Neural cell (in vitro differentiated cells): ENCODE results near the gene LMF2. TPM values are rescaled to one million over a fixed set of nuclear protein-coding genes. Genes with fewer than 3 reads are reported as not detected.

Experiments
- H2AFZ ChIP-seq: fragments of 200-600, 300-800 bp; sonication (generic), shearing (Covaris generic); 2 replicates; pipeline ENCODE4 v1.6.0; 2014; ENCODE audit warnings: low read depth, mild to moderate bottlenecking, antibody characterized with exemption, low read length, moderate library complexity
- H3F3A ChIP-seq: fragments of 200-600 bp; shearing (Covaris generic); 2 replicates; pipeline ENCODE4 v1.6.1; 2016; ENCODE audit warnings: mild to moderate bottlenecking, moderate library complexity, mixed read lengths, antibody characterized with exemption, low read length; ENCODE audit not compliant: insufficient read depth, poor library complexity, severe bottlenecking
- H3K27ac ChIP-seq: fragments of 200-600, 300-800 bp; sonication (generic), shearing (Covaris generic); 2 replicates; pipeline ENCODE4 v1.5.1; 2014; ENCODE audit warnings: mild to moderate bottlenecking, low read length, moderate library complexity
- H3K27me3 ChIP-seq: fragments of 300-800, 200-600 bp; sonication (generic), shearing (Covaris generic); 2 replicates; pipeline ENCODE4 v1.6.0; 2014; ENCODE audit warnings: mild to moderate bottlenecking, low read depth, low read length, moderate library complexity; ENCODE audit not compliant: insufficient read depth
- H3K36me3 ChIP-seq: fragments of 300-800, 200-600 bp; sonication (generic), shearing (Covaris generic); 2 replicates; pipeline ENCODE4 v1.5.1; 2014; ENCODE audit warnings: mild to moderate bottlenecking, antibody characterized with exemption, low read length, moderate library complexity; ENCODE audit not compliant: insufficient read depth
- H3K4me2 ChIP-seq: fragments of 300-800, 200-600 bp; sonication (generic), shearing (Covaris generic); 2 replicates; pipeline ENCODE4 v1.6.0; 2014; ENCODE audit warnings: mild to moderate bottlenecking, low read length
- H3K4me3 ChIP-seq: fragments of 300-800, 200-600 bp; sonication (generic), shearing (Covaris generic); 2 replicates; pipeline ENCODE4 v1.5.1; 2014; ENCODE audit warnings: mild to moderate bottlenecking, low read length, moderate library complexity
- H3K79me2 ChIP-seq: fragments of 200-600 bp; shearing (Covaris generic); replicated peaks from 2 replicates; pipeline ENCODE4 v1.6.0; 2014; ENCODE audit warnings: mild to moderate bottlenecking, low read length, moderate library complexity; ENCODE audit not compliant: insufficient read depth
- H3K9ac ChIP-seq: fragments of 300-800, 200-600 bp; sonication (generic), shearing (Covaris generic); 2 replicates; pipeline ENCODE4 v1.6.1; 2016; ENCODE audit warnings: mild to moderate bottlenecking, low read length, mixed read lengths
- H3K9me2 ChIP-seq: fragments of 200-600 bp; shearing (Covaris generic); 2 replicates; pipeline ENCODE4 v1.6.1; 2016; ENCODE audit warnings: mild to moderate bottlenecking, low read length, mixed read lengths; ENCODE audit not compliant: insufficient read depth
- H3K9me3 ChIP-seq: fragments of 200-600, 300-800 bp; sonication (generic), shearing (Covaris generic); 2 replicates; pipeline ENCODE4 v1.6.1; 2016; ENCODE audit warnings: mild to moderate bottlenecking, mixed run types, low read length, moderate library complexity, mixed read lengths
- H4K20me1 ChIP-seq: fragments of 200-600 bp; shearing (Covaris generic); 2 replicates; pipeline ENCODE4 v1.6.1; 2016; ENCODE audit warnings: mild to moderate bottlenecking, mixed run types; ENCODE audit not compliant: insufficient read depth
- CTCF ChIP-seq: fragments of 450-650 bp; IDR thresholded peaks from 2 replicates; pipeline ENCODE4 v1.5.1; 2014; ENCODE audit warnings: antibody characterized with exemption, mild to moderate bottlenecking, moderate library complexity; ENCODE audit not compliant: poor library complexity, severe bottlenecking
- EP300 ChIP-seq: fragments of 450-650 bp; conservative IDR thresholded peaks from 2 replicates; pipeline ENCODE4 v1.6.1; 2014; ENCODE audit warnings: antibody characterized with exemption, mild to moderate bottlenecking, moderate library complexity; ENCODE audit not compliant: poor library complexity, severe bottlenecking
- EZH2 ChIP-seq: fragments of 200-600, 300-800 bp; shearing (Covaris generic), sonication (generic); IDR thresholded peaks from 2 replicates; pipeline ENCODE4 v1.6.1; 2014; ENCODE audit warnings: antibody characterized with exemption, low read length, borderline replicate concordance, mild to moderate bottlenecking; ENCODE audit not compliant: insufficient read depth, poor library complexity, severe bottlenecking
- MXI1 ChIP-seq: fragments of 450-650 bp; conservative IDR thresholded peaks from 2 replicates; pipeline ENCODE4 v1.6.1; 2014; ENCODE audit warnings: antibody characterized with exemption, mild to moderate bottlenecking; ENCODE audit not compliant: poor library complexity, severe bottlenecking
- POLR2AphosphoS5 ChIP-seq: IDR thresholded peaks from 2 replicates; pipeline ENCODE4 v1.6.1; 2012
- RAD21 ChIP-seq: fragments of 450-650 bp; conservative IDR thresholded peaks from 2 replicates; pipeline ENCODE4 v1.6.1; 2014; ENCODE audit warnings: antibody characterized with exemption, mild to moderate bottlenecking, moderate library complexity
- REST ChIP-seq: IDR thresholded peaks from 2 replicates; pipeline ENCODE4 v1.6.1; 2012; ENCODE audit warnings: borderline replicate concordance
- SMC3 ChIP-seq: fragments of 450-650 bp; conservative IDR thresholded peaks from 2 replicates; pipeline ENCODE4 v1.6.1; 2014; ENCODE audit warnings: antibody characterized with exemption, mild to moderate bottlenecking, moderate library complexity; ENCODE audit not compliant: poor library complexity
- TAF1 ChIP-seq: IDR thresholded peaks from 2 replicates; pipeline ENCODE4 v1.6.1; 2012; ENCODE audit warnings: low read depth
- polyA plus RNA-seq: library from polyadenylated mRNA; depleted of rRNA; stranded (reverse); fragments of >200 nt; gene quantifications from 2 replicates; pipeline ENCODE4 v1.2.3, GENCODE V29; 2014

The LMF2 gene
- polyA plus RNA-seq, 1 donor from 2014 or later = 76.5 TPM

- H3K9me2 ChIP-seq = no peaks in the 10 kb centered on the region
- no peaks in the 10 kb centered on the region for H3K36me3 ChIP-seq
- no peaks in the 10 kb centered on the region for H3K79me2 ChIP-seq
- H3K4me3 ChIP-seq = peak overlapping the region; percentile 57
- no peaks in the 10 kb centered on the region for H3F3A ChIP-seq
- H3K27me3 ChIP-seq = peaks cover 34% of the 10 kb centered on the region
- H3K27ac ChIP-seq = no peak overlapping the region
- H3K9ac ChIP-seq = no peak overlapping the region
- TF ChIP-seq MXI1 (no peak), SMC3 (no peak), EP300 (no peak), EZH2 (no peak), REST (no peak), TAF1 (no peak), CTCF (no peak), RAD21 (no peak), POLR2AphosphoS5 (no peak)
- no peaks in the 10 kb centered on the region for H4K20me1 ChIP-seq
- no peak overlapping the region for H3K4me2 ChIP-seq
- H3K9me3 ChIP-seq = no peaks in the 10 kb centered on the region
- no peak overlapping the region for H2AFZ ChIP-seq
Observed at GRCh38 chr22:50530877-50531545, 23.5 kb upstream of the LMF2 start.

- TF ChIP-seq EP300 (no peak), RAD21 (no peak), REST (no peak), TAF1 (no peak), SMC3 (no peak), CTCF (no peak), POLR2AphosphoS5 (no peak), EZH2 (no peak), MXI1 (no peak)
- H3K9ac ChIP-seq = no peak overlapping the region
Observed at GRCh38 chr22:50530580-50530876, 23.0 kb upstream of the LMF2 start.

More at GRCh38 chr22:50530580-50530876, 23.0 kb upstream of the LMF2 start:
- Histone ChIP-seq H3K27me3 (peaks cover 34% of the 10 kb centered on the region), H4K20me1 (no peaks in the 10 kb centered on the region), H3F3A (no peaks in the 10 kb centered on the region), H3K4me2 (no peak overlapping the region), H3K9me3 (no peaks in the 10 kb centered on the region), H3K36me3 (no peaks in the 10 kb centered on the region), H3K9me2 (no peaks in the 10 kb centered on the region), H3K79me2 (no peaks in the 10 kb centered on the region), H2AFZ (no peak overlapping the region), H3K4me3 (peak overlapping the region; percentile 57), H3K27ac (no peak overlapping the region)
